GM19099 (cell line): ENCODE data around the gene LRRC34.

Experiments used
- POLR2A ChIP-seq: IDR thresholded peaks from 3 replicates; pipeline ENCODE4 v1.6.1; 2011; ENCODE audit warnings: low read depth; ENCODE audit not compliant: insufficient read length; ENCODE audit errors: extremely low read depth

Gene LRRC34

GRCh38 chr3:169787120-169787519 is 25.6 kb downstream of the LRRC34 start:
- no peak for TF ChIP-seq POLR2A

- no peak for TF ChIP-seq POLR2A
Observed at GRCh38 chr3:169781209-169781855, 31.4 kb downstream of the LRRC34 start.

GRCh38 chr3:169780742-169781141 is 32.0 kb downstream of the LRRC34 start:
- no peak for TF ChIP-seq POLR2A

- TF ChIP-seq POLR2A = no peak
Observed at GRCh38 chr3:169777822-169778221, 34.9 kb downstream of the LRRC34 start.

- no peak for TF ChIP-seq POLR2A
Observed at GRCh38 chr3:169774186-169774585, 38.5 kb downstream of the LRRC34 start.

- peak; percentile 97 for TF ChIP-seq POLR2A
Observed at GRCh38 chr3:169772897-169773816, 39.5 kb downstream of the LRRC34 start, which contains the start of gene MYNN. MYNN (plus strand) TSS chr3:169773396; CDS start chr3:169774296, 900 bp downstream.

GRCh38 chr3:169772305-169772896 is 40.3 kb downstream of the LRRC34 start:
- no peak for TF ChIP-seq POLR2A

GRCh38 chr3:169771497-169772304 is 41.0 kb downstream of the LRRC34 start:
- TF ChIP-seq POLR2A = peak; percentile 34

- TF ChIP-seq POLR2A = peak; percentile 70
Observed at GRCh38 chr3:169769287-169770181, 43.2 kb downstream of the LRRC34 start, which contains the start of gene ACTRT3. ACTRT3 (minus strand) TSS chr3:169769561; CDS start chr3:169769520, 41 bp downstream.

- TF ChIP-seq POLR2A = peak; percentile 95
Observed at GRCh38 chr3:169764882-169765612, 47.7 kb downstream of the LRRC34 start, which contains the start of gene TERC. TERC (minus strand) TSS chr3:169765060.

GRCh38 chr3:169764312-169764881 is 48.3 kb downstream of the LRRC34 start:
- TF ChIP-seq POLR2A = peak; percentile 18

GRCh38 chr3:169760479-169760878 is 52.2 kb downstream of the LRRC34 start:
- no peak for TF ChIP-seq POLR2A
